ENCODE results near the gene PROC. TPM values are rescaled to one million over a fixed set of nuclear protein-coding genes. Genes with fewer than 3 reads are reported as not detected.

Gene PROC
- not detected for total RNA-seq

DNA sequence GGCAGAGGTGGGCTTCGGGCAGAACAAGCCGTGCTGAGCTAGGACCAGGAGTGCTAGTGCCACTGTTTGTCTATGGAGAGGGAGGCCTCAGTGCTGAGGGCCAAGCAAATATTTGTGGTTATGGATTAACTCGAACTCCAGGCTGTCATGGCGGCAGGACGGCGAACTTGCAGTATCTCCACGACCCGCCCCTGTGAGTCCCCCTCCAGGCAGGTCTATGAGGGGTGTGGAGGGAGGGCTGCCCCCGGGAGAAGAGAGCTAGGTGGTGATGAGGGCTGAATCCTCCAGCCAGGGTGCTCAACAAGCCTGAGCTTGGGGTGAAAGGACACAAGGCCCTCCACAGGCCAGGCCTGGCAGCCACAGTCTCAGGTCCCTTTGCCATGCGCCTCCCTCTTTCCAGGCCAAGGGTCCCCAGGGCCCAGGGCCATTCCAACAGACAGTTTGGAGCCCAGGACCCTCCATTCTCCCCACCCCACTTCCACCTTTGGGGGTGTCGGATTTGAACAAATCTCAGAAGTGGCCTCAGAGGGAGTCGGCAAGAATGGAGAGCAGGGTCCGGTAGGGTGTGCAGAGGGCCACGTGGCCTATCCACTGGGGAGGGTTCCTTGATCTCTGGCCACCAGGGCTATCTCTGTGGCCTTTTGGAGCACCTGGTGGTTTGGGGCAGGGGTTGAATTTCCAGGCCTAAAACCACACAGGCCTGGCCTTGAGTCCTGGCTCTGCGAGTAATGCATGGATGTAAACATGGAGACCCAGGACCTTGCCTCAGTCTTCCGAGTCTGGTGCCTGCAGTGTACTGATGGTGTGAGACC is at the start of gene PROC:
TSS of gene PROC (plus strand) at position 128 of the 812 bp plus-strand sequence. CDS start 1,516 bp downstream, outside the sequence.

DNA sequence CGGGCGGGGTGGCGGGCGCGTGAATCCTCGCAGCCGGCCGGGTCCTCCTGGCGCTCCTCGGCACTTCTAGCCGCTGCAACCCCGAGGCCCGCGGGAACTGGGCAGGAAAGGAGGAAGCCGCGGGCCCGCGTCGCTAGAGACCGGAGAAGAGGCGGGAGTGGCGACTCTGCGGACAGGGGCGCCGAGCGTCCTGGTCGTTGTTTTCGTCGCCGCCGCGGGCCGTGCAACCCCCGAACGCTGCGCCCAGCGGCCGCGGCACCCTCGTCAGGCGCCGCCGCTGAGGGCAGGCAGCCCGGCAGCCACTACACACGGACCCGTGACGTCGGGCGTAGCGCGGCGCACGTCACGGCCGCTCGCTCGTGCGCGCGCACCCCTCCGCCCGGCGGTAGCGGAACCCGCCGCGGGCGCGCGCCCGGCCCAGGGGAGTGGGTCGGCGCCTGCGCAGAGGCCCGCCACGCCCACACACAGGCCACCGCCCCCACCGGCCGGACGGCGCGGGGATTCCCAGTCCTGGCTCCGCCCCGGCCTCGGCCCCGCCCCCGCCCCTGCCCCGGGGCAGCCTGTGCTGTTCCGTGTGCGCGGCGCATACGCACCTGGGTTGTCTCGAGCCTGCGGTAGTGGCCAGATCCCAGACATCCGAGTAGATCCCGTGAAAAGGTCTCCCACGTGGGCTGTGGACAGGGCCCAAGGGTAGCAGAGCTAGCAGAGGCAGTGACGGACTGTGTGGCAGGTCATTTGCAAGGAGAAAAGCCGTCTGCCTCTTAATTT is 30.4 kb upstream of the PROC start, which contains the start of gene MAP3K2:
TSS of gene MAP3K2 (minus strand) at position 321 of the 768 bp plus-strand sequence. CDS start 44,846 bp downstream, outside the sequence.

Small RNA genes lying within 50 kb of the gene (microRNA-seq; reads per million reads assigned to microRNA genes)
- gene MIR4783 (ENCODE audit: borderline microRNAs expressed, borderline replicate concordance), result not detected

Other genes starting within 250 kb of the PROC start
- gene CYP27C1, start 198.1 kb upstream of the PROC start, total RNA-seq, result not detected
- gene ERCC3, start 124.3 kb upstream of the PROC start, total RNA-seq, result 10 to 100 TPM; 49.3 to 56.5 TPM
- 10 to 100 TPM; 46.9 to 52.4 TPM for gene MAP3K2, start 30.5 kb upstream of the PROC start, total RNA-seq
- 10 to 100 TPM; 42.4 to 45.2 TPM for gene IWS1, start 108.1 kb downstream of the PROC start, total RNA-seq
- gene MYO7B, start 117.3 kb downstream of the PROC start, total RNA-seq, result 1 to 10 TPM; 1.0 to 1.2 TPM
- not detected for gene GPR17, start 227.7 kb downstream of the PROC start, total RNA-seq

Data from activated naive CD4-positive, alpha-beta T cell treated with anti-CD3 and anti-CD28 coated beads, Interleukin-2, amount 10 ng/mL, durations not matched to agents 5 hours and 36 hours (primary cell).